Endothelial cell of umbilical vein (primary cell): ENCODE results near the gene C8B. TPM values are rescaled to one million over a fixed set of nuclear protein-coding genes. Genes with fewer than 3 reads are reported as not detected.

Source experiments
- BruUV-seq: library from RNA; stranded (reverse); fragments of 400-500 nt; replicated peaks from 2 replicates; lab custom pipeline; 2021; lab: Mats Ljungman, UMichigan
- CTCF ChIA-PET: fragments of 300-600, 350-600 bp; sonication (Branson Sonifier 250); formaldehyde crosslinking; loops from one replicate; lab custom pipeline; 2021; ENCODE audit warnings: antibody characterized with exemption, inconsistent platforms; lab: Charles Lee
- POLR2A ChIA-PET: fragments of 300-600, 350-600 bp; sonication (Branson Sonifier 250); formaldehyde crosslinking; loops from one replicate; lab custom pipeline; 2021; ENCODE audit warnings: antibody characterized with exemption, inconsistent platforms; lab: Charles Lee
- DNase-seq: peaks from one replicate; pipeline ENCODE4 v3.0.0-alpha.2; 2011; ENCODE audit warnings: low read depth, low spot score
- FAIRE-seq: peaks from 2 replicates; lab custom pipeline; 2011; peaks lifted over from hg19 to GRCh38; lab: Jason Lieb, UNC
- H2AFZ ChIP-seq: 2 replicates; pipeline ENCODE4 v1.6.0; 2012; ENCODE audit warnings: low read depth, low read length, control low read depth, inconsistent platforms
- H3K27ac ChIP-seq: 2 replicates; pipeline ENCODE4 v1.5.1; 2011; ENCODE audit warnings: low read depth, mild to moderate bottlenecking, control low read depth, low read length, moderate library complexity; ENCODE audit not compliant: insufficient read depth
- H3K27me3 ChIP-seq, 2 experiments: 2 replicates each; pipeline versions ENCODE4 v1.6.0 to v1.6.1; 2011; ENCODE audit warnings: low read length in 2 of 2, mixed read lengths in 1 of 2; ENCODE audit not compliant: control insufficient read depth in 2 of 2, insufficient read depth in 2 of 2
- H3K36me3 ChIP-seq, 2 experiments: 2 replicates in 1 of 2; 3 replicates in 1 of 2; pipeline ENCODE4 v1.5.1; 2011; ENCODE audit warnings: low read length in 2 of 2, mild to moderate bottlenecking in 1 of 2, moderate library complexity in 1 of 2; ENCODE audit not compliant: control insufficient read depth in 2 of 2, insufficient read depth in 2 of 2; ENCODE audit errors: extremely low read depth in 1 of 2
- H3K4me1 ChIP-seq: 3 replicates; pipeline ENCODE4 v1.5.1; 2011; ENCODE audit warnings: mild to moderate bottlenecking, low read length; ENCODE audit not compliant: control insufficient read depth, insufficient read depth; ENCODE audit errors: extremely low read depth
- H3K4me2 ChIP-seq: 2 replicates; pipeline ENCODE4 v1.6.1; 2011; ENCODE audit warnings: low read length, control low read depth, mixed read lengths; ENCODE audit not compliant: insufficient read depth
- H3K4me3 ChIP-seq, 3 experiments: fragments of 200-600 bp in 1 of 3; sonication (generic), shearing (Covaris generic) in 1 of 3; replicated peaks in 1 of 3; 2 replicates each; pipeline ENCODE4 v1.5.1; 2011 to 2016; ENCODE audit warnings: control low read depth in 3 of 3, low read length in 3 of 3, mild to moderate bottlenecking in 2 of 3, inconsistent platforms in 1 of 3, low read depth in 1 of 3, moderate library complexity in 1 of 3; ENCODE audit not compliant: insufficient read depth in 1 of 3
- H3K79me2 ChIP-seq: 2 replicates; pipeline ENCODE4 v1.6.0; 2012; ENCODE audit warnings: low read length, inconsistent platforms; ENCODE audit not compliant: control insufficient read depth, insufficient read depth
- H3K9ac ChIP-seq: replicated peaks from 2 replicates; pipeline ENCODE3; 2011; ENCODE audit warnings: low read length, control low read depth; ENCODE audit not compliant: insufficient read depth; ENCODE audit errors: extremely low read depth
- H3K9me1 ChIP-seq: replicated peaks from 3 replicates; pipeline ENCODE4 v1.6.0; 2011; ENCODE audit warnings: mild to moderate bottlenecking, low read length; ENCODE audit not compliant: control insufficient read depth, insufficient read depth; ENCODE audit errors: extremely low read depth
- H3K9me3 ChIP-seq: replicated peaks from 2 replicates; pipeline ENCODE4 v1.5.1; 2012; ENCODE audit warnings: low read length, inconsistent platforms; ENCODE audit not compliant: control insufficient read depth, insufficient read depth
- H4K20me1 ChIP-seq: replicated peaks from 2 replicates; pipeline ENCODE3; 2011; ENCODE audit warnings: mild to moderate bottlenecking, low read length; ENCODE audit not compliant: control insufficient read depth, insufficient read depth; ENCODE audit errors: extremely low read depth
- EZH2 ChIP-seq: IDR thresholded peaks from 2 replicates; pipeline ENCODE4 v1.6.1; 2012; ENCODE audit warnings: borderline replicate concordance, low read depth, mild to moderate bottlenecking, moderate library complexity, low read length, inconsistent platforms; ENCODE audit not compliant: severe bottlenecking
- FOS ChIP-seq: IDR thresholded peaks from 2 replicates; pipeline ENCODE4 v1.6.1; 2011; ENCODE audit warnings: mild to moderate bottlenecking, low read length, moderate library complexity, borderline replicate concordance; ENCODE audit not compliant: insufficient read depth
- GATA2 ChIP-seq: IDR thresholded peaks from 2 replicates; pipeline ENCODE4 v1.7.0; 2011; ENCODE audit warnings: low read depth, mild to moderate bottlenecking, moderate library complexity, mixed read lengths, low read length; ENCODE audit not compliant: insufficient read length, insufficient read depth
- JUN ChIP-seq: IDR thresholded peaks from 2 replicates; pipeline ENCODE4 v1.6.1; 2011; ENCODE audit warnings: borderline replicate concordance, low read depth; ENCODE audit not compliant: insufficient read length, insufficient read depth
- MYC ChIP-seq: IDR thresholded peaks from one replicate; pipeline ENCODE4 v1.6.1; 2011; ENCODE audit warnings: mild to moderate bottlenecking, low read depth, low read length
- POLR2A ChIP-seq: IDR thresholded peaks from 2 replicates; pipeline ENCODE4 v1.6.1; 2012; ENCODE audit warnings: low read depth, mild to moderate bottlenecking, control low read depth, low read length
- POLR2AphosphoS5 ChIP-seq: IDR thresholded peaks from 2 replicates; pipeline ENCODE4 v1.6.1; 2012; ENCODE audit warnings: low read depth, mild to moderate bottlenecking, control low read depth, low read length, moderate library complexity; ENCODE audit not compliant: insufficient read depth
- dilution Hi-C: fragments of 300-500 bp; cut with MboI; formaldehyde crosslinking; loops from one replicate; pipeline ENCODE4 v1.15.0; 2019; ENCODE audit warnings: low sequenced_read_pairs; ENCODE audit not compliant: extremely low pct_ligation_motif_present
- intact Hi-C: fragments of 100-400 bp; cut with micrococcal nuclease; formaldehyde crosslinking; loops from one replicate; pipeline ENCODE4 v1.10.0; 2022
- polyA plus RNA-seq, 4 experiments: library from polyadenylated mRNA; depleted of rRNA in 3 of 4; stranded (reverse) in 3 of 4; unstranded in 1 of 4; fragments of >200 nt; gene quantifications; 2 replicates each; pipeline versions ENCODE4 v1.2.1 to v1.2.3, GENCODE V29; 2011 to 2012; ENCODE audit warnings: missing spikeins in 1 of 4
- total RNA-seq: library from RNA; stranded (reverse); gene quantifications from 2 replicates; pipeline ENCODE4 v1.2.3, GENCODE V29; 2021
- TF ChIP-seq, protein P1 (sequence below): IDR thresholded peaks from 2 replicates; pipeline ENCODE4 v1.6.1; 2011; ENCODE audit not compliant: insufficient read depth, insufficient read length
- TF ChIP-seq, protein P2 (sequence below), 2 donors: IDR thresholded peaks; 1 replicate in 1 of 2; 2 replicates in 1 of 2; pipeline ENCODE4 v1.5.1; 2011; ENCODE audit warnings: low read length in 2 of 2, mild to moderate bottlenecking in 2 of 2, moderate library complexity in 2 of 2, control low read depth in 1 of 2, inconsistent platforms in 1 of 2, low read depth in 1 of 2; ENCODE audit not compliant: insufficient read depth in 1 of 2; ENCODE audit errors: extremely low read depth in 1 of 2

C8B gene
- total and polyA plus RNA-seq, 2 donors (not counting 3 experiments of a cell fraction or from before 2014, with no cell fraction given) = not detected

DNA sequence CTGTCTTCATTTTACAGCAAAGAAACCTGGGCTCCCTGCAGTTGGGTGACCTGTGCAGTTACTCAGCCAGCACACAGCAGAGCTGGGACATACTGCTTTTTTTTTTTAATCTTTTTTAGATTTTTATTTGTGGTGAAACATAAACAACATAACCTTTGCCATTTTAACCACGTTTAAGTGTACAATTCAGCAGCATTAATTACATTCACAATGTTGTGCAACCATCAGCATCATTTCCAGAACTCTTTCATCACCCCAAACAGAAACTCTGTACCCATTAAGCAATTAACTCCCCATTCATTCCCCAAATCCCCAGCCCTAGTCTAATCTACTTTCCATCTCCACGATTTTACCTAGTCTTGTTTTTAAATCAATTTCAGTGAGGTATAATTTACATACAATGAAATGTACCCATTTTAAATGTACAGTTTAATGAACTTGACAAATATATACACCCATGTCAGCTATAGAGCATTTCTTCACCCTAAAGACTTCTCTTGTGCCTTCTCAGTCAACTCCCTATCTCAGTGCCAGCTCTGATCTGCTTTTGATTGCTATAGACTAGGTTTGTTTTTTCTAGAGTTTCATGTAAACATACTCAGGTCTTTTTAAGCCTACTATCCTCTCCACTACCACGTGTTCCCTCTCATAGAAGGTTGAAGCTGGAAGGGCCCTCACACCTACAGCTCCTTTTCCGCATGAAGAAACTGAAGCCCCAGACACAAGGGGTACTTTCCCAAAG is 37.8 kb upstream of the C8B start:
- CTCF ChIA-PET = no interaction called here
- Histone ChIP-seq H2AFZ (no peak overlapping the region), H3K4me1 (no peaks in the 10 kb centered on the region), H3K36me3 (no peaks in the 10 kb centered on the region), H3K9me3 (no peaks in the 10 kb centered on the region), H3K4me2 (no peak overlapping the region), H3K9me1 (no peaks in the 10 kb centered on the region), H3K4me3 (no peak overlapping the region), H3K27me3 (no peaks in the 10 kb centered on the region), H3K9ac (no peak overlapping the region), H4K20me1 (no peaks in the 10 kb centered on the region), H3K27ac (no peak overlapping the region), H3K79me2 (no peaks in the 10 kb centered on the region)
- intact Hi-C loops (no loop called here), dilution Hi-C loops (no loop called here)
- no peak for FAIRE-seq
- DNase-seq = no peak
- POLR2A ChIA-PET = no interaction called here
- TF ChIP-seq GATA2 = no peak
- BruUV-seq = no TSS peak

DNA sequence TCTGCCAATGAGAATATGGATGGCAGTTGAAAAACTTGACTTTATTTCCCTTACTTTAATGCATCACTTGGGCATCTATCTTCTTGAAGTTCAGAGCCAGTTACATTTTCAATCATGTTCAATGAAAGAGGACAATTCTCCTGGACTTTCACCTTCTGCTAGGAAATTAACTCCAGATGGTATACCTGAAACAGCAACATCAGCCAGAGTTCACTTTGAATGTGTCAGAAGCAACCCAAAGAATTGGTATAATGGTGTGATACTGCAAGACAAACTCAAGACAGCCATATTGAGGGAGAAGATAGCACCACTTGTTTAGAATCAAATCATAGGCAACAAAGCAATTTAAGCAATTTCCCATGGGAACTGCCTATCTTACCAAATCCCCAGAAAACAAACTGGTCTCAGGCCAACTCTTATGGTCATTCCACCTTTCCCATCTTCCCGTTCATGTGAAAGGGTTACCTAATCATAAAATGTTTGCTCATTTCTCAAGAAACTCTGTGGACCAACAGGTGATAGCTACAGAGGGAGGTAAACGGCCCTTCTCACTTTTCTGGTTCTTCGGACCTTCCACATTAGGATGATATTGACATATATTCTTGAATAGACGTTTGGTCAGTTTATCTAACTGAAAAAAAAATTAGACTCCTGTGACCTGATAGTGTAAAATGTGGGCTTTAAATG is 29.7 kb upstream of the C8B start:
- Histone ChIP-seq H3K9me3 (no peaks in the 10 kb centered on the region), H2AFZ (no peak overlapping the region), H3K36me3 (no peaks in the 10 kb centered on the region), H3K4me1 (no peaks in the 10 kb centered on the region), H3K4me2 (no peak overlapping the region), H3K9me1 (no peaks in the 10 kb centered on the region), H3K79me2 (no peaks in the 10 kb centered on the region), H4K20me1 (no peaks in the 10 kb centered on the region), H3K9ac (no peak overlapping the region), H3K27me3 (no peaks in the 10 kb centered on the region), H3K27ac (no peak overlapping the region), H3K4me3 (no peak overlapping the region)
- DNase-seq = no peak
- no TSS peak for BruUV-seq
- TF ChIP-seq JUN (no peak), POLR2AphosphoS5 (no peak), EZH2 (no peak), GATA2 (no peak), MYC (no peak), POLR2A (no peak), FOS (no peak)
- TF ChIP-seq, protein P1, sequence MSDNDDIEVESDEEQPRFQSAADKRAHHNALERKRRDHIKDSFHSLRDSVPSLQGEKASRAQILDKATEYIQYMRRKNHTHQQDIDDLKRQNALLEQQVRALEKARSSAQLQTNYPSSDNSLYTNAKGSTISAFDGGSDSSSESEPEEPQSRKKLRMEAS = no peak
- TF ChIP-seq, protein P2, sequence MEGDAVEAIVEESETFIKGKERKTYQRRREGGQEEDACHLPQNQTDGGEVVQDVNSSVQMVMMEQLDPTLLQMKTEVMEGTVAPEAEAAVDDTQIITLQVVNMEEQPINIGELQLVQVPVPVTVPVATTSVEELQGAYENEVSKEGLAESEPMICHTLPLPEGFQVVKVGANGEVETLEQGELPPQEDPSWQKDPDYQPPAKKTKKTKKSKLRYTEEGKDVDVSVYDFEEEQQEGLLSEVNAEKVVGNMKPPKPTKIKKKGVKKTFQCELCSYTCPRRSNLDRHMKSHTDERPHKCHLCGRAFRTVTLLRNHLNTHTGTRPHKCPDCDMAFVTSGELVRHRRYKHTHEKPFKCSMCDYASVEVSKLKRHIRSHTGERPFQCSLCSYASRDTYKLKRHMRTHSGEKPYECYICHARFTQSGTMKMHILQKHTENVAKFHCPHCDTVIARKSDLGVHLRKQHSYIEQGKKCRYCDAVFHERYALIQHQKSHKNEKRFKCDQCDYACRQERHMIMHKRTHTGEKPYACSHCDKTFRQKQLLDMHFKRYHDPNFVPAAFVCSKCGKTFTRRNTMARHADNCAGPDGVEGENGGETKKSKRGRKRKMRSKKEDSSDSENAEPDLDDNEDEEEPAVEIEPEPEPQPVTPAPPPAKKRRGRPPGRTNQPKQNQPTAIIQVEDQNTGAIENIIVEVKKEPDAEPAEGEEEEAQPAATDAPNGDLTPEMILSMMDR (IDR thresholded peaks at IDR 0.05; ENCODE audit: extremely low read depth in 1 of 2, insufficient read depth in 1 of 2, low read depth in 1 of 2, low read length in 2 of 2) = no peak
- FAIRE-seq = no peak
- ChIA-PET POLR2A (no interaction called here), CTCF (no interaction called here)
- dilution Hi-C loops (no loop called here), intact Hi-C loops (no loop called here)
